Posterior cingulate gyrus (tissue), 11 donors: ENCODE results near the gene BCAS4.
A peak's percentile ranks its signal among the peaks of the same experiment; 100 is the strongest.

ENCODE experiments used
- DNase-seq, 10 donors: peaks; one replicate each; pipeline versions ENCODE4 v3.0.0 to v3.0.0-alpha.2; 2020 to 2021; ENCODE audit warnings: mixed read lengths in 3 of 10
- intact Hi-C: fragments of 100-400 bp; cut with DNase I; formaldehyde crosslinking; loops from one replicate; pipeline ENCODE4 v1.15.1; 2023

BCAS4 gene

GRCh38 chr20:50895111-50895830, 100.4 kb downstream of the BCAS4 start:
- intact Hi-C loops: no loop called here
- DNase-seq: peak in 1 of 10 donors; percentile 26

GRCh38 chr20:50898475-50898874, 103.6 kb downstream of the BCAS4 start:
- intact Hi-C loops: no loop called here
- DNase-seq: no peak

DNA sequence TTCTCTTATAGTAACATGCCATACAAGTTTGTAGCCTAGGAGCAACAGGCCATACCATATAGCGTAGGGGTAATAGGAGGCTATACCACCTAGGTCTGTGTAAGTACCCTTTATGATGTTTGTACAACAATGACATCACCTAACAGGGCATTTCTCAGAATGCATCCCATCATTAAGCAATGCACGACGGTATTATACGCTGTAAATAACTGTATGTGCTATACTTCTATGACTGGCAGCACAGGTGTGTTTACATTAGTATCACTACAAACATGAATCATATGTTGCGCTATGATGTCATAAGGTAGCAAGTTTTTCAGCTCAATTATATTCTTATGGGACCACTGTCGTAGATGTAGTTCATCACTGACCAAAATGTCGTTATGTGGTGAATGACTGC, 105.4 kb downstream of the BCAS4 start:
- intact Hi-C loops: no loop called here

GRCh38 chr20:50901301-50901700, 106.4 kb downstream of the BCAS4 start:
- intact Hi-C loops: no loop called here
- no peak for DNase-seq

More for the DNA sequence above, 105.4 kb downstream of the BCAS4 start:
- no peak for DNase-seq

DNA sequence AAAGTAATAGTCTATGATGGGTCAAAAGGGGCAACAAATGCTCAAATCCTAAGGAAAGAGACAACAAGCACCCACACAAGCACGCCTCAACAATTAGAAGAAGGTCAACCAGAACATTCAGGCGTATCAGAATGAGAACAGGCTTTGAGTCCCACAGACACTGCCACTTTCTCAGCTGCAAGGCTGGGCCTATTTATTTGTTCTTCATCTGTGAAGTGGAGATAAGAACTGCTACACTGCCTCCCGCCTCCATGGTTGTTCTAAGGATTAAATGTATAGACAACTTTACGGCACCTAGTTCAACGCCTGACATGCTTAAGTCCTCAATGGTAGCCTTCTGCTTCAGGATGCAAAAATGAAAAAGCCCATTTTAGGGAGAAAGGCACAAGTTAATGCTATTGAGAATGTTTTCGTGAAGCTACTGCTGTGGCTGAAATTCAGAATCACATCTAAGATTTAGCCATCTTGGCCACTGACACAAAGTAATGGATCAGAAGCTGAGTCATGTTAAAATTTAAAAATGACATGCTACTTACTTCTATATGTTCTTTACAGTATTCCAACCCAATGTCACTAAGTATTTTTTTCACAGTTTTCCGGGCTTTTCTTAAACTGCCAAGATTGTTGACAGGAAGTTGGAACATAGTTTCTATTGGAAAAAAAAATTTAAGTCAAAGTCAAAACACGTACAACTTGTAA, 108.6 kb downstream of the BCAS4 start:
- intact Hi-C loops: no loop called here
- no peak for DNase-seq

GRCh38 chr20:50904067-50904570, 109.3 kb downstream of the BCAS4 start:
- intact Hi-C loops: no loop called here
- peak in 1 of 10 donors; percentile 35 for DNase-seq

- no peak for DNase-seq
These were observed 114.6 kb downstream of the BCAS4 start for GRCh38 chr20:50909413-50909812.

DNA sequence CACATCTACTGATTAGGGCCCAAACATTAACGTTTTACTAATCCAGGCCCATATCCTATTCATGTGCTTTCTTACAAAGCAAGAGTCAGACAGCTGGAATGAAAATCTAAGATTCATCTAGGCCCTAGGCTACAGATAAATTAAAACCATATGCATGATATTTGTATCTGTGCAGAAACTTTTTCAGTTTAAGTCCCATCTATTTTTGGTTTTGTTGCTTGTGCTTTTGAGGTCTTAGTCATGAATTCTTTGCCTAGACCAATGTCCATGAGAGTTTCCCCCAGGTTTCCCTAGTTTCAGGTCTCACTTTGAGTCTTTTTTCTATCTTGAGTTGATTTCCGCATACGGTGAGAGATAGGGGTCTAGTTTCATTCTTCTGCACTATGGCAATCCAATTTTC, 116.2 kb downstream of the BCAS4 start:
- no peak for DNase-seq

More at GRCh38 chr20:50909413-50909812, 114.6 kb downstream of the BCAS4 start:
- intact Hi-C loops: no loop called here

GRCh38 chr20:50911716-50912115, 116.9 kb downstream of the BCAS4 start:
- intact Hi-C loops: no loop called here
- DNase-seq: no peak

More for the DNA sequence above, 116.2 kb downstream of the BCAS4 start:
- intact Hi-C loops: no loop called here

DNA sequence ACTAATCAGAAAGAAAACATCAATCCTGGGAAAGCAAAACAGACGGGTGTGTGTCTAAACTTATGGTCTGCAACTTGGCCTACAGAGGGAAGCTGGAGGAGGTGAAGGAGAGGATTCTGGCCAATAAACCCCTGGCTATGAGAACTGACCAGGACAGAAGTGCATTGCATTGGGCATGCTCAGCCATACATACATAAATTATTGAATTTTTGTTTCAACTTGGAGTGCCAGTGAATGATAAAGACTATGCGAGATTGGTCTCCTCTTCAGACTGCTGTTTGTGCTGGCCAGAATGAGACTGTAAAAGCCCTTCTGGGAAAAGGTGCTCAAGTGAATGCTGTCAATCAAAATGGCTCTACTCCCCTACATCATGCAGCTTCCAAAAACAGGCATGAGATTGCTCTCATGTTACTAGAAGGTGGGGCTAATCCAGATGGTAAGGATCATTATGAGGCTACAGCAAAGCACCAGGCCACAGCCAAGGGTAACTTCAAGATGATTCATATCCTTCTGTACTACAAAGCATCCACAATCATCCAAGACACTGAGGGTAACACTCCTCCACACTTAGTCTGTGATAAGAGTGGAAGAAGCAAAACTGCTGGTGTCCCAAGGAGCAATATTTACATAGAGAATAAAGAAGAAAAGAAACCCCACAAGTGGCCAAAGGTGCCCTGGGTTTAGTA, 119.0 kb downstream of the BCAS4 start:
- intact Hi-C loops: no loop called here
- no peak for DNase-seq

DNA sequence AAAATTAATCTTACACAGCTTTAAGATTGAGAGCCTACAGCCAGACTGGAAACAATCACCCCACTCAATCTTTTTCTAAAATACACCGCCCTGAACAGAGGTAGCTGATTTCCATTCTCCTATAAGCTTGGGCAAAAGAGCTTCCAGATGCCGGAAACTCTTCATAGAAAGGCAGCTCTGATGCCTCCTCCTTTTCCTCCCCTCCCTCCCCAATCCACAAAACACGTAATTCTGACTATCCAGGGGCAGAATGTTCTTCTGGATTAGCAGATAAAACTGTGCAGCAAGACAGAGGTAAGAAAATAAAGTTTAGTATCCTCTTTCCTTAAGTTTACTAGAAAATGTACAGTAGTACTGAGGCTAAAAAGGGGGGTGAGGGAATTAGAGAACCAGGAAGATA, 120.6 kb downstream of the BCAS4 start:
- no peak for DNase-seq
- intact Hi-C loops: no loop called here

- no peak for DNase-seq
- intact Hi-C loops: no loop called here
These were observed 121.4 kb downstream of the BCAS4 start for GRCh38 chr20:50916257-50916656.

DNA sequence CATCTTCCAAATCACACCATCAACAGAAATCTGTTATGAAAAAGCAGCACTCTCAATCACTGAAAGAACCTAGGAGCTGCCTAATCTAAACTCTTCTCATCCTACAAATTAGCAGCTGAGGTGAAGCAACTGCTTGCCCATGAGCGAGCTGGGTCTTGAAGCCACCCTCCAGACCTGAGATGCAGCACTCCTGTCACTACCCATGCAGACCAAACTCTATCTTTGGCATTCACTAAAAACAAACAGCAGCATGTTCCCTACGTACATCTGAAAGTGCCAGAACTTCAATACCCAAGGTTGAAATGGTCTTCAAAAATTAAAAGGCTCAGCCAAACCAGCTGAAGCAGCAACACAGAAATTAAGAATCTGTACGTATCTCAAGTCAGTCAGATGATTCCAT, 122.1 kb downstream of the BCAS4 start:
- intact Hi-C loops: no loop called here
- DNase-seq: no peak

- intact Hi-C loops: no loop called here
- DNase-seq: no peak
These were observed 123.5 kb downstream of the BCAS4 start for GRCh38 chr20:50918403-50918802.

DNA sequence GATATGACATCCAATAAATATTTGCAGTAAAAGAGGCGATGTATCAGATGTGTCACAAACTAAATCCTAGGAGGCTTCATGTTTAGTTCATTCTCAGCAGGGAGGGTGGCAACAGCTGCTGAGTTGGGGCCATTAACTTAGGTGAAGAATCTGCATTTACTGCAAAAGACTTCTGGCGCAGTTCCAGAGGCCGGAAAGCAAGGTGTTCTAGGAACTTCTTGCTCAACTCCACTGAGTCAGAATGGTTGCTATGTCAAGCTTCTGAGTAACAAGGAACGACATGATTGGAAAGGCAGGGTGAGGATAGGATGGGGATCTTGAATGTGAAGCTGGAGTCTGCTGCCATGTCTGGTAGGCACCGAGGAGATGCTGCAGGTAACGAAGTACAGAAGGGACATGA, 124.7 kb downstream of the BCAS4 start:
- DNase-seq: no peak
- intact Hi-C loops: no loop called here

GRCh38 chr20:50920997-50921396, 126.1 kb downstream of the BCAS4 start:
- intact Hi-C loops: no loop called here
- no peak for DNase-seq

DNA sequence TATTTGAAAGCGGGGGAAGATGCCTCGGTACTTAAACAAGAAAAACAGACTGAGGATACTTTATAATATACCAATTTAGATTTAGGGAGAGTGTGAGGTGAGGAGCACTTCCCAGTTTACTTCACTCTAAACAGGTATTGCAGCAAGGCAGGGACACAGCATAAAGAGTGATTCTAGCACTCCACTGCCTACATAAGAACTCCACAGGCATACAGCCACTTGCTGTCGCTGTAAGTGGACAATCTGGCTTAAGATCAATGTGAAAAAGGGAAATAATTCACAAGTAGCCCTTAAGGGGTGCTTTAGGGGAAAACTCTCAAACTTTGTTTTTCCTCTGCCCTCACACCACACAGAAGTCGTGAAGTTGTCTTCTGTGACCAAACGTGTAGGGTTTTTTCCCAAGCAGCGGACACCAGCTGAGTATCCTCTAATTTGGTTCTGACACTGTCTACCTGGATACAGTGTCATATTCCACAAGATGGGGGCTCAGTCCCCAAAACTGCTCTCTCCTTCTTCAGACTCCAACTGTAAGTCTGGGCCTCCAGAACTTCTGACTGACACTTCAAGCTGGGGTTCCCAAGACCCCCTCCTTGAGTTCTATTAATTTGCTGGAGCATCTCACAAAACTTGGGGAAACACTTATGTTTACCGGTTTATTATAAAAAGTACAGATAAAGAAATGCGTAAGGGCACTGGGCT, 127.1 kb downstream of the BCAS4 start:
- intact Hi-C loops: no loop called here
- no peak for DNase-seq

DNA sequence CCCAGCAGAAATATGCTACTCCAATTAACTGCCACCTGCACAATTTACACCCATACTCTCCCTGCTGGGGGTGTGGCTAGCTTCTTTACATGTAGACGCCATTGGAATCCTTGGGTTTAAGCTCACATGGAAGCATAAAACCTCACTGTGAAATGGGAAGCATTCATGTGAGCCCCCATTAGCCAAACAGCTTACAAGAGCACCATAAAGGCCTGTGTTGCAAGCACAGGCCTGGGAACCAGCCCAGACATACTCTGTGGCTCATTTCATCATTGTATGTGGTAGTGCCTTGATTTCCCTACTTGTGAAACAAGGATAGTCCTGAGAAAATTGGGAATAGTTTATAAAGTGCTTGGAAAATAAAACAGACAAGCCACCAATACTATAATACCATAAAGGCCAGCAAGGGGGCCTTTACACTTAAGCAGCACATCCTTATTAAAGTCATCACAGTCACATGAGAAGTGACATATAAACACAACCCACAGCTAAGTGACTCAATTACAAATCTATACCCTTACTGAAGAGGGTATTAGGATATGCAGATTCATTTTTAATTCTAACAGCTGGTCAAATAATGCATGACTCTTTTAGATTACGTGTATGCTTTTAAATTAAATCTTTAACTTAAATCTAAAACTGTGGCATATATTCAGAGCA, 129.5 kb downstream of the BCAS4 start:
- intact Hi-C loops: no loop called here
- no peak for DNase-seq

DNA sequence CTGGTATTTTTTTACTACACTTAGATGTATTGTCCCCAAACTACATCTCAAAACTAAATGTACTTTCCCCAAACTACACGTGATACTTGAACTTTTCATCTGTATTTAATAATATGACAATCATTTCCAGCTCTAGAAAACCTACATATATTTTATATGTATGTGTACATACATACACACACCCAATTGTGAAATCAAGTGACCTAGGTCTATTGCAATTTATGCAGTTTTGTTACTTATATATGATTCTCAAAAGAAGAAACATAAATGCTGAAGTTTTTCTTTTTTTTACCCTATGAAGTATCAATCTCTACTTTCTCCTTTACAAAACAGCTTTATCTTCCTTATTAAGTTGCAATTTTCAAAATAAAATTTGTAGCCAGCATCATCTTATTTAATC, 131.7 kb downstream of the BCAS4 start:
- intact Hi-C loops: no loop called here

More for the DNA sequence above, 131.7 kb downstream of the BCAS4 start:
- DNase-seq: no peak
